Spinal cord (tissue), 10 donors: Measurements from ENCODE around the gene TRMT11. TPM values are rescaled to one million over a fixed set of nuclear protein-coding genes. Genes with fewer than 3 reads are reported as not detected.
A peak's percentile ranks its signal among the peaks of the same experiment; 100 is the strongest.
"Not testable (repeated sequence)": the region's sequence is repeated elsewhere in the genome, so short reads cannot be mapped to it uniquely, and the experiment has no call there.

ENCODE experiments used
- DNase-seq, 6 donors: peaks; one replicate each; pipeline versions ENCODE4 v3.0.0 to v3.0.0-alpha.2; 2013 to 2015; ENCODE audit warnings: low spot score in 6 of 6, low read depth in 4 of 6
- H3K27ac ChIP-seq: one replicate; pipeline ENCODE4 v1.5.1; 2013; ENCODE audit warnings: low read depth, low read length, control low read depth
- H3K27me3 ChIP-seq: one replicate; pipeline ENCODE4 v1.6.1; 2013; ENCODE audit warnings: low read length; ENCODE audit not compliant: control insufficient read depth, insufficient read depth
- H3K36me3 ChIP-seq: one replicate; pipeline ENCODE4 v1.6.1; 2013; ENCODE audit warnings: low read length; ENCODE audit not compliant: control insufficient read depth, insufficient read depth
- H3K4me1 ChIP-seq: one replicate; pipeline ENCODE4 v1.6.1; 2013; ENCODE audit warnings: low read length; ENCODE audit not compliant: control insufficient read depth, insufficient read depth
- H3K4me3 ChIP-seq: one replicate; pipeline ENCODE4 v1.5.1; 2013; ENCODE audit warnings: low read depth, low read length, control low read depth
- H3K9me3 ChIP-seq: one replicate; pipeline ENCODE4 v1.6.1; 2013; ENCODE audit warnings: low read length; ENCODE audit not compliant: control insufficient read depth, insufficient read depth
- WGBS: methylation state at CpG from one replicate; pipeline ENCODE4 v1.1.5; 2013; ENCODE audit warnings: missing lambda C conversion rate; ENCODE audit not compliant: insufficient coverage; 5-methylcytosine and 5-hydroxymethylcytosine counted together
- polyA plus RNA-seq, 2 donors: library from polyadenylated mRNA; unstranded; fragments of 120-200 nt; gene quantifications; one replicate each; pipeline ENCODE4 v1.2.1, GENCODE V29; 2013; ENCODE audit not compliant: insufficient read length in 2 of 2
- total RNA-seq, 2 donors: library from RNA; depleted of rRNA in 1 of 2; stranded (reverse); fragments of 120-200 nt in 1 of 2; fragments of >200 nt in 1 of 2; gene quantifications; one replicate each; pipeline versions ENCODE4 v1.2.3 to v1.2.4, GENCODE V29; 2013 to 2014
- donor health status: healthy.

TRMT11 gene
- total and polyA plus RNA-seq, 4 donors: 20.4 to 33.8 (median 25.8) TPM

DNA sequence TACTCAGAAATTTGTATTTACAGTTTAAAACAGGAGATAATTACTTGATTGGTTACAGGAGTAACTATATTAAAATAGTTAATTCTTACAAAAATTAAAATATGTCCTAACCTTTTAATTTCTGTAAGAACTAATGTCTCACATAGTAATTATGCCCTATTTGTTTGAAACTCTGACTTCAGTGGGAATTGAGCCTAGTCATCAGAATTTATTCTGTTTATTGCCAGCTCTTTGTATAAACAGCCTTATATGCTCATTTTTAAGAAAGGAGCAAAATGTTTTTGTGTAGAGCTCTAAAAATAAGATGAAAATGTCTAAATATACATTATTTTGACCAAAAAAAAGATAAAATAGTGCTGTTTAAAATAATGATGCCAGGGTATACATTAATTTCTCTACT is 21.5 kb downstream of the TRMT11 start:
- Histone ChIP-seq H3K9me3 (no peaks in the 10 kb centered on the region), H3K27ac (no peak overlapping the region), H3K36me3 (no peaks in the 10 kb centered on the region), H3K27me3 (no peaks in the 10 kb centered on the region), H3K4me1 (no peaks in the 10 kb centered on the region), H3K4me3 (no peak overlapping the region)
- no peak for DNase-seq

DNA sequence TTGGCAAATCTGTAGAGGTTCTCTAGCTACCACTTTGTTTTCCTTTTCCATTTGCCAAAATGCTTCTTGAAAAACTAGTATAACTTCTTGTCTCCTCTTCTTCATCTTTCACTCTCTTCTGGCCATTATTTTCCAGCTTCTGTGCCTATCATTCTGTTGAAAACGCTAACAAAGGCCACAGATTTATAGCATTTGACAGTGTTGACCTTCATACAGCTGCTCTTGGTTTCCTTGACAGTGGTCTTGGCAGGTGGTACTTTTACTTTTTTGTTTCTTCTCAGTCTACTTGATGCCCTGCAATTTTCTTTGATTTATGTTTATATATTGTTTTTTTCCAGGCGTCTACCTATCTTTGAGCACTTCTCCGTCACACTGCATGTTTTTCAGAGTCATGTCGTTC is 23.7 kb downstream of the TRMT11 start:
- no peaks in the 10 kb centered on the region for H3K4me1 ChIP-seq
- no CpG with 5 or more reads among the region's 4 CpGs for WGBS
- H3K27me3 ChIP-seq: no peaks in the 10 kb centered on the region
- H3K4me3 ChIP-seq: no peak overlapping the region
- H3K9me3 ChIP-seq: no peaks in the 10 kb centered on the region
- peak in 1 of 6 donors; percentile 6 for DNase-seq
- no peak overlapping the region for H3K27ac ChIP-seq
- H3K36me3 ChIP-seq: peaks cover 8% of the 10 kb centered on the region

- Histone ChIP-seq H3K27ac (peak overlapping the region; percentile 6), H3K4me3 (no peak overlapping the region), H3K4me1 (no peaks in the 10 kb centered on the region), H3K9me3 (no peaks in the 10 kb centered on the region), H3K27me3 (no peaks in the 10 kb centered on the region), H3K36me3 (peaks cover 14% of the 10 kb centered on the region)
- no peak for DNase-seq
- no CpG with 5 or more reads among the region's 1 CpG for WGBS
These were observed 29.5 kb downstream of the TRMT11 start for GRCh38 chr6:126015863-126016262.

DNA sequence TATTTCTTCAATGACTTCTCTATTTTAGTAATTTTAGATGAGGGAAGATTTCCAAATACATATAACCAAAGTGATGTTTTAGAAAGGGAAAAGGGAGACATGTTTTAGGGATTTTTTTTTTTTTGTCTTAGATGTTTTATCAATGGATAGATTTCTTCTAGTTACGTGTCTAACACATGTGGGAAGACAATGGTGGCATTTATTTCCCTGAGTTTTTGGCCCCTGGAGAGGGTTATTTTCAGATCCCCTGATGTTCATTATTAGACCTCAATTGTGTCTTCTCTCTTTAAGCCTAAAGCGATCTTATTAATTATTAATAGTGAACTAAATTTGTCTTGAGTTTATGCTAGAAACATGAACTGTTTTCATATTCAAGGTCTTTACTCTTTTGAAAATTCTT is 30.3 kb downstream of the TRMT11 start:
- H3K9me3 ChIP-seq: no peaks in the 10 kb centered on the region
- no peak overlapping the region for H3K4me3 ChIP-seq
- H3K27me3 ChIP-seq: no peaks in the 10 kb centered on the region
- no CpG with 5 or more reads among the region's 2 CpGs for WGBS
- no peak overlapping the region for H3K27ac ChIP-seq
- H3K36me3 ChIP-seq: peaks cover 14% of the 10 kb centered on the region
- DNase-seq: no peak
- no peaks in the 10 kb centered on the region for H3K4me1 ChIP-seq

DNA sequence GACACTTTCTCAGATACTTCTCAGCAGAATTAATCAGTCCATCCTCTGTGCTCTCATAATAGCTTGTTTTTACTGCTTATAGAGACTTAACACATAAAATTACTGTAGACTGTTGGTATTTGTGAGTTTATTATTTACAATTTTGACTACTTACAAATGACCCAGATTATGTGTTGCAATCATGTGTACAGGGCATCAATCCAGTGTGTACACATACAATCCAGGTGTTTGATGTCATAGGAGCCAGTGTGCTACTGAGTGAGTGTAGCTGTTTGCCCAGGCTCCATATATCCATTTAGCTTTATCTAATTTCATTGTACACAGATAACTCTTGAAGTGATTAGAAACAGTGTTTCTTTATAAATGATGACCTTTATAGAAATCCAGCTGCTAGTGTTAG is 31.3 kb downstream of the TRMT11 start:
- Histone ChIP-seq H3K27ac (no peak overlapping the region), H3K27me3 (no peaks in the 10 kb centered on the region), H3K9me3 (no peaks in the 10 kb centered on the region), H3K4me3 (no peak overlapping the region), H3K36me3 (peaks cover 17% of the 10 kb centered on the region), H3K4me1 (no peaks in the 10 kb centered on the region)
- DNase-seq: no peak

DNA sequence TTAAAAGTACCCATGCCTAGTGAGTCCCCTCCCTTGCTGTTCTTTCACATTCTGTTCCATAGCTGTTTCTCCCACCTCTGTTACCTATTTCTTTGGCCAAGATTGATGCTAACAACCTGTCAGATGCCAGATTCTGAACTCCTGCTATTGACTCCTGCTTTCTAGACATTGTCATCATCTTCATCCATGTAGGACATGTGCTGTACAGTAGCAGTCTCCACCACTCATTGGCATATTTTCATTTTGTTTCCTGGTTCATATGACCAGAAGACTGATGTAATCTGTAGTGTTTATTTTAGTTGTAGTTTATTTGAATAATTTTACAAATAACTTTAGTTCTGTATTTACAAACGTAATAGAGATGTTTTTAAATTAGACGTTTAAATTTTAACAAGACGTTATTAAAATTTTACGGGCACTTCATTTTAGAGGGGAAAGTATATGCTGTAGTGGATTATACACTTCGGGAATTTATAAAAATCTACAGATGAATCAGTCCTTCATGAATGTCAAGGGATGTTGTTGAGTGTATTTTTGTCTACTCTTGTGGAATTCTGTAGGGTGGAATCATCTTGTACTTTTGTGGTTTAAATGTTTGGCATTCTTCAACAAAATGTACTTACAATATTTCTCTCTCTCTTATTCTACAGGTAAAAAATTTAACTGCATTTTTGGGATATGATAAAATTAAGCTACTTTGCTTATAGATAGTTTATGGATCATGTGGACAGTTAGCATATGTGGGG is 34.1 kb downstream of the TRMT11 start:
- Histone ChIP-seq H3K27ac (no peak overlapping the region), H3K4me1 (no peaks in the 10 kb centered on the region), H3K4me3 (no peak overlapping the region), H3K9me3 (no peaks in the 10 kb centered on the region), H3K36me3 (peaks cover 6% of the 10 kb centered on the region), H3K27me3 (no peaks in the 10 kb centered on the region)
- WGBS: no CpG with 5 or more reads among the region's 5 CpGs
- no peak for DNase-seq

DNA sequence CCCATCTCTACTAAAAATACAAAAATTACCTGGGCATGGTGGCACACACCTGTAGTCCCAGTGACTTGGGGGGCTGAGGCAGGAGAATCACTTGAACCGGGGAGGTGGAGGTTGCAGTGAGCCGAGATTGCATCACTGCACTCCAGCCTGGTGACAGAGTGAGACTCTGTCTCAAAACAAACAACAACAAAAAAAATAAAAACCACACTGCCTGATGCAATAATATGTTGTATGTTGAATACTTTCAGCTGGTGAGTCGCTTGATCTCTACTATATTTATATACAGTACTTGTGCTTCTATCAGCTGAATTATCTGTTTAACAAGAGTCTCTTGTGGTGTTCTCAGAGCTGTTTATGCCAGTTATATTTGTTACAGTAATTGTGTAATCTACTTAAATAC is 37.1 kb downstream of the TRMT11 start:
- H3K4me1 ChIP-seq, DNase-seq, H3K27ac ChIP-seq, H3K4me3 ChIP-seq, H3K27me3 ChIP-seq, H3K9me3 ChIP-seq: not testable (repeated sequence)
- no CpG with 5 or more reads among the region's 3 CpGs for WGBS
- peaks cover 12% of the 10 kb centered on the region for H3K36me3 ChIP-seq

DNA sequence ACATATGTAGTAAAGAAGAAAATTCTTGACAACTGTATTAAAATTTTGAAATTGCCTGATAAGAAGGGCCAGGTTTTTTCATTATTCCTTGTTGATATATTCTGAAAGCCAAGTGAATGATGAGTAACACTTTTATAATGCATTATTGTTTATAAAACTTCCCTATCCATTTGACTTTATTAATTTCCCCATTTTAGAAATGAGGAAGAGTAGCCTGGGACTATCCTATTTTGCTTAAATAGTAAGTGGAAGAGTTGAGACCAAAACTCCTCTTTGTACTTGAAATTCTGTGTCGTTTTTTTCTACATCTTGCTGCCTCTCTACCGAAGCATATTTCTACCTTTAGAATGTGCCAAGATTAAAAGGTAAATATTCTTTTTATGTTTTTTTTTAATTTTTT is 39.7 kb downstream of the TRMT11 start:
- Histone ChIP-seq H3K9me3 (no peaks in the 10 kb centered on the region), H3K4me1 (no peaks in the 10 kb centered on the region), H3K36me3 (peaks cover 9% of the 10 kb centered on the region), H3K27ac (no peak overlapping the region), H3K4me3 (no peak overlapping the region), H3K27me3 (no peaks in the 10 kb centered on the region)
- no CpG with 5 or more reads among the region's 2 CpGs for WGBS
- DNase-seq: no peak

DNA sequence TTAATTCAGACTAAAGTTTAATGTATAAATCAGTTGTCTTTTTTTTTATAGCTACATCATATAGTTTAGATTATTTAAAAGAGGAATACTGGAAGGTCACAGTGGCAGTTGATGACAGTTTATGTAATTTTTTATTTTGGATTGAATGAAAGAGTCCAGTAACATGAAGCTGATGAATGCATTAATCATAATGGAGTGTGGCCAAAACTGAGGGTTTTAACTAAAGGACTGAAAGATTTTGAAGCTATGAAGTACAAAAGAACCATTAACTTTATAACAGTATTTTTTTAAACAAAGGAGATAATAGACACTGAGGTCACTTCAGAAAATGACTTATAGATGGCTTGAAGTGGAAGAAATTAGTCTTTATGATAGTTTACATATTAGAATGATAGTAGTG is 41.3 kb downstream of the TRMT11 start:
- Histone ChIP-seq H3K36me3 (peaks cover 6% of the 10 kb centered on the region), H3K4me1 (no peaks in the 10 kb centered on the region), H3K27ac (no peak overlapping the region), H3K9me3 (no peaks in the 10 kb centered on the region), H3K4me3 (no peak overlapping the region), H3K27me3 (no peaks in the 10 kb centered on the region)
- no peak for DNase-seq

- no peaks in the 10 kb centered on the region for H3K4me1 ChIP-seq
- no peak overlapping the region for H3K4me3 ChIP-seq
- no peaks in the 10 kb centered on the region for H3K27me3 ChIP-seq
- WGBS: 22% methylated on average over 1 of the region's 2 CpGs
- H3K36me3 ChIP-seq: peaks cover 6% of the 10 kb centered on the region
- DNase-seq: peak in 1 of 6 donors; percentile 12
- H3K9me3 ChIP-seq: no peaks in the 10 kb centered on the region
- H3K27ac ChIP-seq: no peak overlapping the region
These were observed 43.7 kb downstream of the TRMT11 start for GRCh38 chr6:126030045-126030444.
